ENCODE data around the gene GRM1. TPM values are rescaled to one million over a fixed set of nuclear protein-coding genes. Genes with fewer than 3 reads are reported as not detected.

The GRM1 gene
- total and polyA plus RNA-seq, 9 of the 15 experiments (the other 6 are each of a cell fraction or from before 2014, with no cell fraction given) = not detected

DNA sequence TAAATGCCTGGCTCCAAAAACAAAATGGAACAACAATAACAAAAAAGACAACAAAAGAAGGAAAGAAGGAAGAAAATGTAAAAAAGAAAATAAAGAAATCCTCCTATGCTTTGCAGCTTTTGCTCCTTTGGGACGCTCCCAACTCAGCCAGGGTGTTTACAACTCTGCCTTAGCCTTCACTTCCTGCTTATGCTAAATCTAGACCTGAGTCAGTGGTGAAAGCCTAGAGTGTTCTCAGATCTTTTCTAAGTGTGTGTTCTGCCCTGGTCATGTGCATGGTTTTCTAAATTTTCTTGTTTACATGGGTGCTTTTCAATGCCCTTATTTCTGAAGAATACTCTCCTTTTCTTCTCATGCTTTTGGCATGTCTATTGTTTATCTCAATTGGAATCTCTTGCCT, 19.5 kb upstream of the GRM1 start:
- DNase-seq (ENCODE audit: extremely low read depth in 1 of 4, low spot score in 3 of 4) (no peak), FAIRE-seq (no peak)
- in situ Hi-C loops (cut with MboI) = no loop called here

More for the DNA sequence above, 19.5 kb upstream of the GRM1 start:
- Histone ChIP-seq H3K9ac (ENCODE audit: insufficient read depth in 1 of 2, low read depth in 2 of 2, low read length in 2 of 2) (no peak overlapping the region), H3K27ac (ENCODE audit: extremely low read depth, low read depth, low read length) (no peak overlapping the region), H3K27me3 (ENCODE audit: control insufficient read depth in 2 of 2, insufficient read depth in 2 of 2, low read length in 2 of 2) (no peaks in the 10 kb centered on the region), H4K20me1 (replicated peaks; ENCODE audit: control insufficient read depth, insufficient read depth, low read length) (no peaks in the 10 kb centered on the region), H3K36me3 (ENCODE audit: control insufficient read depth, insufficient read depth, low read length) (no peaks in the 10 kb centered on the region), H3K4me2 (ENCODE audit: insufficient read depth, low read length) (no peak overlapping the region), H3K4me3 (no peak overlapping the region), H3K9me1 (ENCODE audit: control insufficient read depth, insufficient read depth, low read length) (no peaks in the 10 kb centered on the region), H3K4me1 (replicated peaks in 1 of 2; ENCODE audit: control insufficient read depth in 2 of 2, insufficient read depth in 2 of 2, low read length in 2 of 2) (no peaks in the 10 kb centered on the region), H3K9me3 (replicated peaks; ENCODE audit: control insufficient read depth, insufficient read depth, low read depth, low read length) (no peaks in the 10 kb centered on the region), H2AFZ (ENCODE audit: low read depth, low read length) (no peak overlapping the region), H3K79me2 (ENCODE audit: control insufficient read depth, insufficient read depth, low read length) (no peaks in the 10 kb centered on the region)
- BruUV-seq (replicated peaks) = no TSS peak
- no peak for TF ChIP-seq SMAD3 (CRISPR knock-in tag; conservative IDR thresholded peaks at IDR 0.05)
- TF ChIP-seq ZNF282 (CRISPR knock-in tag; IDR thresholded peaks at IDR 0.05) = no peak
- no peak for TF ChIP-seq SRSF9 (IDR thresholded peaks at IDR 0.05; ENCODE audit: borderline replicate concordance, low read depth, low read length)
- TF ChIP-seq BCLAF1 (IDR thresholded peaks at IDR 0.05; ENCODE audit: borderline replicate concordance in 1 of 2, control insufficient read depth in 1 of 2, low read depth in 2 of 2, low read length in 1 of 2) = no peak
- no peak for TF ChIP-seq TFAP4 (CRISPR knock-in tag; IDR thresholded peaks at IDR 0.05; ENCODE audit: borderline replicate concordance)
- TF ChIP-seq ETV5 (CRISPR knock-in tag; IDR thresholded peaks at IDR 0.05; ENCODE audit: low read depth) = no peak
- TF ChIP-seq MYBL2 (IDR thresholded peaks at IDR 0.05; ENCODE audit: low read depth) = no peak
- TF ChIP-seq MYBL2 (CRISPR knock-in tag; IDR thresholded peaks at IDR 0.05; ENCODE audit: borderline replicate concordance) = no peak
- TF ChIP-seq SMARCA5 (IDR thresholded peaks at IDR 0.05) = no peak
- no peak for TF ChIP-seq HDAC2 (IDR thresholded peaks at IDR 0.05)
- TF ChIP-seq TOE1 (IDR thresholded peaks at IDR 0.05; ENCODE audit: borderline replicate concordance) = no peak
- TF ChIP-seq TOE1 (CRISPR knock-in tag; IDR thresholded peaks at IDR 0.05; ENCODE audit: borderline replicate concordance, low read depth) = no peak
- TF ChIP-seq RBM14 (IDR thresholded peaks at IDR 0.05; ENCODE audit: borderline replicate concordance, insufficient read depth, low read depth, low read length) = no peak
- TF ChIP-seq HMBOX1 (IDR thresholded peaks at IDR 0.05) = no peak
- no peak for TF ChIP-seq GATAD2A (IDR thresholded peaks at IDR 0.05)
- TF ChIP-seq, protein P1, sequence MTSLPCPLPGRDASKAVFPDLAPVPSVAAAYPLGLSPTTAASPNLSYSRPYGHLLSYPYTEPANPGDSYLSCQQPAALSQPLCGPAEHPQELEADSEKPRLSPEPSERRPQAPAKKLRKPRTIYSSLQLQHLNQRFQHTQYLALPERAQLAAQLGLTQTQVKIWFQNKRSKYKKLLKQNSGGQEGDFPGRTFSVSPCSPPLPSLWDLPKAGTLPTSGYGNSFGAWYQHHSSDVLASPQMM (CRISPR knock-in tag; IDR thresholded peaks at IDR 0.05) = no peak
- no peak for ATAC-seq
- ChIA-PET POLR2A (no interaction called here), CTCF (ENCODE audit: low intra/inter-chr PET ratio) (no interaction called here)
- 0% methylated on average over 1 of the region's 1 CpG for WGBS (ENCODE audit: insufficient coverage, low coverage, missing lambda C conversion rate)
- intact Hi-C loops (cut with micrococcal nuclease) = no loop called here
